Right lobe of liver (tissue), 6 donors: ENCODE results near the gene PRKAG2. TPM values are rescaled to one million over a fixed set of nuclear protein-coding genes. Genes with fewer than 3 reads are reported as not detected.

Source experiments
- ATAC-seq, 4 donors: fragments of 200-7000 bp; cut with Tn5 transposase; one replicate each; pipeline ENCODE4 v1.9.1; 2020; ENCODE audit warnings: mild to moderate bottlenecking in 4 of 4, moderate library complexity in 4 of 4
- DNase-seq, 3 donors: peaks; one replicate each; pipeline ENCODE4 v3.0.0-alpha.2; 2020
- H3K27ac ChIP-seq, 3 donors: fragments of 200-600 bp; one replicate each; pipeline ENCODE4 v1.8.0; 2022
- H3K27me3 ChIP-seq, 2 donors: fragments of 200-600 bp; one replicate each; pipeline ENCODE4 v1.8.0; 2022
- H3K36me3 ChIP-seq, 4 donors: fragments of 200-600 bp; sonication (generic) in 1 of 4; one replicate each; pipeline versions ENCODE4 v1.5.1 to v1.8.0; 2017 to 2022; ENCODE audit warnings: control low read depth in 1 of 4
- H3K4me1 ChIP-seq, 4 donors: fragments of 200-600 bp; sonication (generic) in 1 of 4; one replicate each; pipeline versions ENCODE4 v1.5.1 to v1.8.0; 2017 to 2022; ENCODE audit warnings: control low read depth in 1 of 4
- H3K4me3 ChIP-seq, 3 donors: fragments of 200-600 bp; one replicate each; pipeline ENCODE4 v1.8.0; 2022
- H3K9me3 ChIP-seq, 4 donors: fragments of 200-600 bp; sonication (generic) in 1 of 4; one replicate each; pipeline versions ENCODE4 v1.5.1 to v1.8.0; 2017 to 2022; ENCODE audit warnings: control low read depth in 1 of 4
- POLR2A ChIP-seq: fragments of 450-650 bp; IDR thresholded peaks from one replicate; pipeline ENCODE4 v1.6.1; 2017; ENCODE audit warnings: antibody characterized with exemption, mild to moderate bottlenecking
- WGBS: methylation state at CpG from one replicate; pipeline ENCODE4 v1.1.6; 2018; ENCODE audit warnings: low coverage, low lambda C conversion rate; ENCODE audit not compliant: insufficient coverage; ENCODE audit errors: missing lambda C conversion rate; 5-methylcytosine and 5-hydroxymethylcytosine counted together
- intact Hi-C, 2 donors: fragments of 100-400 bp; cut with DNase I; formaldehyde crosslinking; loops; one replicate each; pipeline versions ENCODE4 v1.11.2 to v1.14.1; 2022
- total RNA-seq, 6 experiments: library from RNA; depleted of rRNA in 2 of 6; stranded (reverse); fragments of >200 nt in 2 of 6; fragmentation: NEBNext Ultra II Directional in 3 of 6; extraction: Animal tissue kit (Norgen Biotek cat#: 25700) in 3 of 6; gene quantifications; one replicate each; pipeline versions ENCODE4 v1.1.0 to v1.2.4, GENCODE V29; 2016 to 2023
- TF ChIP-seq, protein P1 (sequence below), 4 donors: fragments of 200-600 bp in 3 of 4; fragments of 450-650 bp in 1 of 4; IDR thresholded peaks; one replicate each; pipeline versions ENCODE4 v1.5.1 to v1.8.0; 2016 to 2022; ENCODE audit warnings: antibody characterized with exemption in 4 of 4, mild to moderate bottlenecking in 2 of 4
- donor health status: DM: no; HTN: yes; CAD: no.
- donor health status: DM: no; HTN: no; CAD: no.
- donor health status: DM: no; HTN: no; CAD: no.
- donor health status: DM: no; HTN: yes; CAD: no.
- donor health status: DM: no; HTN: yes; CAD: no.

PRKAG2 gene
- total RNA-seq, 6 experiments from 2014 or later, result 20.6 to 63.6 (median 29.5) TPM

DNA sequence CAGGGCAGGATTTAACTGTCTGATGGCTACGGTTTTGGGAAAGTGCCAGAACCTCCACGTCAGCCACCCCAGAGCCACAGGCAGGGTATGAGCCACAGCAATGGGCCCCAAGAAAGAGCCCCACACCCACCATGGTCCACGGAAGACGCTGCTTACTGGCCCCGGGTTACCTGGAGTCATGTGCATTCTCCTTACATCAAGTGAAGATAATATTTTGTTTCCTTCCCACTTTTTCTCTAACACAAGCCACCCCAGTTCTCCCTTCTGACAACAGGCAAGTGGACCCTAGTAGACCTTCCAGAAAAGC lies 67.1 kb downstream of the PRKAG2 start:
- ATAC-seq (no peak), DNase-seq (no peak)
- Histone ChIP-seq H3K27ac (no peak overlapping the region), H3K4me3 (no peak overlapping the region), H3K27me3 (no peaks in the 10 kb centered on the region), H3K9me3 (no peaks in the 10 kb centered on the region), H3K4me1 (peaks cover 0 to 48% (median 15%) of the 10 kb centered on the region in 4 donors), H3K36me3 (no peaks in the 10 kb centered on the region)
- 67% methylated on average over 1 of the region's 5 CpGs for WGBS
- TF ChIP-seq, protein P1, sequence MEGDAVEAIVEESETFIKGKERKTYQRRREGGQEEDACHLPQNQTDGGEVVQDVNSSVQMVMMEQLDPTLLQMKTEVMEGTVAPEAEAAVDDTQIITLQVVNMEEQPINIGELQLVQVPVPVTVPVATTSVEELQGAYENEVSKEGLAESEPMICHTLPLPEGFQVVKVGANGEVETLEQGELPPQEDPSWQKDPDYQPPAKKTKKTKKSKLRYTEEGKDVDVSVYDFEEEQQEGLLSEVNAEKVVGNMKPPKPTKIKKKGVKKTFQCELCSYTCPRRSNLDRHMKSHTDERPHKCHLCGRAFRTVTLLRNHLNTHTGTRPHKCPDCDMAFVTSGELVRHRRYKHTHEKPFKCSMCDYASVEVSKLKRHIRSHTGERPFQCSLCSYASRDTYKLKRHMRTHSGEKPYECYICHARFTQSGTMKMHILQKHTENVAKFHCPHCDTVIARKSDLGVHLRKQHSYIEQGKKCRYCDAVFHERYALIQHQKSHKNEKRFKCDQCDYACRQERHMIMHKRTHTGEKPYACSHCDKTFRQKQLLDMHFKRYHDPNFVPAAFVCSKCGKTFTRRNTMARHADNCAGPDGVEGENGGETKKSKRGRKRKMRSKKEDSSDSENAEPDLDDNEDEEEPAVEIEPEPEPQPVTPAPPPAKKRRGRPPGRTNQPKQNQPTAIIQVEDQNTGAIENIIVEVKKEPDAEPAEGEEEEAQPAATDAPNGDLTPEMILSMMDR (IDR thresholded peaks at IDR 0.05), result no peak
- no peak for TF ChIP-seq POLR2A
- intact Hi-C loops, result no loop called here

DNA sequence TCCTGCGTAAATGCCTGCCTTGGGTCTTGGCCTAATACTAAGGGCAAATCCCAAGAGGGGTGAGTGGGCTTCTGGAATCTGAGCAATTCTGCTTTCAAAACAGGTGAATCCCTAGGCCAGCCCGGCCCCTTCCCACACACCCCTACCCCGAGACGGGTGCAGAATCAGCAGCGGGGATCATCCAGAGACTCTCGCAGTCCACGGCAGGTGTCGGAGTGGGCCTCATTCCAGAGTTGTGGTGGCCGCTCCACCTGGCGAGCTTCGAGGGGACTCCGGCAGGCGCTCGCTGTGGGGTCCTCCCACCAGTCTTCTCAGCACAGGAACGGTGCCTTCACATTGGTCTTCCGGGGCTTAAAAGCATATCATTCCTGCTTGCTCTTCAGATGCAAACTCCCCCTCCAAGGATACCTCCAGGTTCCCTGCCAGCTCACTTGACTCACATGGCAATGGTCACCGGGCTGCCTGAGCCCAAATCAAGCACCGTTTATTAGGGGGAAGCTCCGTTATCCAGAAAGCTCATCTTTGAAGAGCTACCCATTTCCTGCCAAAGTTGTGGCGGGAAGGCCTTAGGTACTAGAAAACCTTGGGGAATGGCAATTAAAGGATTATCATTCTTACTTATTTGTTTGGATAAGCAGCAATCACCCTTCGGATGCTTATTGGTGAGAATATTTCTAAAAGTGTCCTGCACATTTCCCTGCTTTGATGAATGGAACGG lies 67.6 kb downstream of the PRKAG2 start:
- peak overlapping the region in 2 of 3 donors; percentile 49 to 69 for H3K27ac ChIP-seq
- peaks cover 0 to 48% (median 15%) of the 10 kb centered on the region in 4 donors for H3K4me1 ChIP-seq
- no peak for ATAC-seq
- no peaks in the 10 kb centered on the region for H3K9me3 ChIP-seq
- H3K27me3 ChIP-seq, result no peaks in the 10 kb centered on the region
- 73% methylated on average over 6 of the region's 22 CpGs for WGBS
- intact Hi-C loops, result no loop called here
- DNase-seq, result peak in 1 of 3 donors; percentile 48
- H3K4me3 ChIP-seq, result no peak overlapping the region
- H3K36me3 ChIP-seq, result no peaks in the 10 kb centered on the region
- no peak for TF ChIP-seq POLR2A
- TF ChIP-seq, protein P1 (IDR thresholded peaks at IDR 0.05), result no peak

DNA sequence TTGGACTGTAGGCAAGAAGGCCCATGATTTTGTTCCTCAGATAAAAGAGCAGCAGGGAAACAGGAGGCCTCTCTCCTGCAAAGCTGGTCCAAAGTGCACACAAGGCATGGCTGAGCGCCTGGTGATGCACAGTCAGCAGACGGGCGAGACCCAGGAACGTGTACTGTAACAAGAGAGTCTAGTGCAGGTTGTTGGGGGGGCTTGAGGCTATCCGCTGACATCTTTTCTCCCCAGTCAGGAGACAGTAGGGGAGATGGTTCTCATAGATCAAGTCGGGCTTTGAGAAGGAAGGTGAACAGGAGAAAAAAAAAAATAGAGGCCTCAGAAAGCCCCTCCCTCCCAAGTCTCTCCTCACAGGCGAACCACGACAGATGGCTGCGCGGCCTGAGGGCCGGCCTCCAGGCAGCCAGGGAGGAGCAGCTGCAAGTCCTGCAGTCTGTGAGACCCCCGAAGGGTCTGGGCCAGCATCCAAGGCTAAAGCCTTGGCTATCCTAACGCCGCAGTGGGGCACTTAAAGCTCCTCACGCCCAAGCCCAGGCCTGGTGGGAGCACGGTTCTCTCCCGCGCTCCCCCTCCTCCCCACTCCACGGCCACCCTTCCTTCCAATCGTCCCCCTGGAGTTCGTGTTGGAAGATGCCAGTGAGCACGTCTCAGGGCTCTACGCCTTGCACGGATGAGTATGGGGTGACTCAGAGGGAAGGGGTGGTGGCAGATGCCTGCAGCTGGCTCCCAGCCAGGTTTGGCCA lies 68.3 kb downstream of the PRKAG2 start:
- intact Hi-C loops, result no loop called here
- Histone ChIP-seq H3K9me3 (no peaks in the 10 kb centered on the region), H3K27me3 (no peaks in the 10 kb centered on the region), H3K36me3 (no peaks in the 10 kb centered on the region), H3K4me3 (no peak overlapping the region), H3K27ac (peak overlapping the region; percentile 49 to 72 (median 69)), H3K4me1 (peaks cover 0 to 51% (median 15%) of the 10 kb centered on the region in 4 donors)
- WGBS, result 32% methylated on average over 6 of the region's 24 CpGs
- DNase-seq, result peak; percentile 78 to 83 (median 82)
- no peak for TF ChIP-seq POLR2A
- TF ChIP-seq, protein P1 (IDR thresholded peaks at IDR 0.05), result no peak
- ATAC-seq, result peak; percentile 84 to 89 (median 88)

DNA sequence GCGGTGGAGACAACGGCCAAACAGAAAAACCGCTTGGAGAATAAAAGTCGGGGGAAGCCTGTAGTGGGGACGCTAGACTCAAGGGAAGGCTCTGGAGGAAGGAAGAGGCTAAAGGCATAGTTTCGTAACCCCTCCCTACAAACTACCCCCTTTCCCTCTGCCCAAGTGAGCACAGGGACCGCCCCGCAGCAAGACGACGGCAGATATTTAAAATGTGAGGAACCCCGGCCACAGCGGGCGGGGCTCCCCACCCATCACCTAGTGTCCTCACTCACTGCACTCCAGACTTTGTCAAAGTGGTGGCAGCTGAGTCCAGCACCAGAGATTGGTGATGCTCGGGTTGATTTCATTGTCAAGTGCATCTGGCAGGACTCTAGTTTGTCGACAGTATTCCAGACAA lies 69.1 kb downstream of the PRKAG2 start:
- peak in 2 of 4 donors; percentile 1 to 5 for ATAC-seq

More for the DNA sequence above, 69.1 kb downstream of the PRKAG2 start:
- Histone ChIP-seq H3K36me3 (no peaks in the 10 kb centered on the region), H3K4me3 (no peak overlapping the region), H3K4me1 (peaks cover 0 to 58% (median 15%) of the 10 kb centered on the region in 4 donors), H3K9me3 (no peaks in the 10 kb centered on the region), H3K27me3 (no peaks in the 10 kb centered on the region), H3K27ac (peak overlapping the region; percentile 14 to 69 (median 51))
- DNase-seq, result peak in 1 of 3 donors; percentile 46
- intact Hi-C loops, result no loop called here
- WGBS, result 66% methylated on average over 6 of the region's 15 CpGs
- no peak for TF ChIP-seq POLR2A
- TF ChIP-seq, protein P1 (IDR thresholded peaks at IDR 0.05), result no peak
